Hippocampal formation (tissue), 2 donors: ENCODE measurements around the gene EPS8L2.

Experiments
- DNase-seq, 2 donors: peaks; one replicate each; lab custom pipeline; 2025; lab: John Stamatoyannopoulos, UW

EPS8L2 gene

DNA sequence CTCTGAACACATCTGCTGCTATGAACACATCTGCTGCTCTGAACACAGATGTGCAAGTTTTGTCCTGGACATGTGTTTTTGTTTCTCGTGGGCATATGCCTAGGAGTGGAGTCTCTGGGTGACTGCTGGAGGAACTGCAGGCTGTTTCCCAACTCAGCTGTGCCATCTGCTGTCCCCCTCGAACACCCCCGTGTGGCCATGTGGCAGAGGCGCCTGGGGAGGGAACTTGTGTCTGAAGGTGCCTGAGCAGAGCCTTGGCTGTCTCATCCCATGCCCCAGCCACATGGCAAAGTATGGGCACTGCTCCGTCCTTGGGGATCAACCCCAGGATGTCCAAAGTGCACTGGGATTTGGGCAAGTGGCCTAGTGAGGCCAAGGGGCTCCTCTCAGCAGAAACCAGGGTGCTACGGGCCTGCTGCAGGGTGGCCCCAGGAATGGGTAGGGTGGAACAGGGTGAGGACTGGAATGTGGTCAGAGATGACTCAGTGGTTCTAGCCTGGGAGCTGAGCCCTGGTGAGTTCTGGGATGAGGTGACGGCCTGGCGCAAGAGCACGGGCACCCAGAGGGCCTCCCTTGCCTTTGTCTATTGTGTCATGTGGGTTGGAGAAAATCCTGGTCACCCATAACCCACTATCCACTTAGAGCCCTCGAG, 56.5 kb downstream of the EPS8L2 start:
- DNase-seq = peak; percentile 55 to 57

DNA sequence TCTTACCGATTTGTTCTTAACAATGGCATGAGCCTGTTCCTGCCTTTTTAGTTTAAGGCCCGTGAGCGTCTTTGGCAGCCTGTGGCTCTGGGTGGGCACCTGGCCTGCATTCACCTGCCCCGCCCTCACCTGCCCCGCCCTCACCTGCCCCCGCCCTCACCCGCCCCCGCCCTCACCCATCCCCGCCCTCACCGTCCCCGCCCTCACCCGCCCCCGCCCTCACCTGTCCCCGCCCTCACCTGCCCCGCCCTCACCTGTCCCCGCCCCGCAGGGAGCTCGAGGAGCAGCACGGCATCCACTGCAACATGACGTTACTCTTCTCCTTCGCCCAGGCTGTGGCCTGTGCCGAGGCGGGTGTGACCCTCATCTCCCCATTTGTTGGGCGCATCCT, 57.0 kb downstream of the EPS8L2 start:
- no peak for DNase-seq

DNA sequence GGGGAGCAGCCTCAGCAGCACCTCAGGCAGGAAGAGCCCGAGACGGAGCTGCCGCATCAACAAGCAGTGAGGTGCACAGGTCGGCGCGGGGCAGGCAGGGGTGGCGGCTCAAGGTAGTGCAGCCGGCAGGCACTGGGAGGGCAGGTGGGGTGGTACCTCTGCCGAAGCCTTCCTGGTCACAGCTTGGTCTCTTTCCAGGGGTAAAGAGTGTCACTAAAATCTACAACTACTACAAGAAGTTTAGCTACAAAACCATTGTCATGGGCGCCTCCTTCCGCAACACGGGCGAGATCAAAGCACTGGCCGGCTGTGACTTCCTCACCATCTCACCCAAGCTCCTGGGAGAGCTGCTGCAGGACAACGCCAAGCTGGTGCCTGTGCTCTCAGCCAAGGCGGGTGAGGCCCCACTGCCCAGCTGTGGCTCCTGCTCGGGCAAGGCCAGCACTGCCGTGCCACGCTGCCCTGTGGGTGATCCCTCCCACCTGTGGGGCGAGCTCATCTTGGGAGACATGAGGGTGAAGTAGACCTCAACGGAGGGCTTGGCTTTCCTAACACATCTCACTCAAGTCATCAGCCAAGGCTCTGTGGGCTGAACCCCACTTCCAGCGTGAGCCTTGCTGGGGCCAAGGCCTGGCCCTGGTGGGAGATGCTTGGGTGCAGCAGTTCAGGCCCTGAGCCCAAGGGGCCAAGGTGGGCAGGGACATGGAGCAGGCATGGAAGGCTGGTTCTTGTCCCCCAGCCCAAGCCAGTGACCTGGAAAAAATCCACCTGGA, 57.7 kb downstream of the EPS8L2 start:
- DNase-seq = no peak

DNA sequence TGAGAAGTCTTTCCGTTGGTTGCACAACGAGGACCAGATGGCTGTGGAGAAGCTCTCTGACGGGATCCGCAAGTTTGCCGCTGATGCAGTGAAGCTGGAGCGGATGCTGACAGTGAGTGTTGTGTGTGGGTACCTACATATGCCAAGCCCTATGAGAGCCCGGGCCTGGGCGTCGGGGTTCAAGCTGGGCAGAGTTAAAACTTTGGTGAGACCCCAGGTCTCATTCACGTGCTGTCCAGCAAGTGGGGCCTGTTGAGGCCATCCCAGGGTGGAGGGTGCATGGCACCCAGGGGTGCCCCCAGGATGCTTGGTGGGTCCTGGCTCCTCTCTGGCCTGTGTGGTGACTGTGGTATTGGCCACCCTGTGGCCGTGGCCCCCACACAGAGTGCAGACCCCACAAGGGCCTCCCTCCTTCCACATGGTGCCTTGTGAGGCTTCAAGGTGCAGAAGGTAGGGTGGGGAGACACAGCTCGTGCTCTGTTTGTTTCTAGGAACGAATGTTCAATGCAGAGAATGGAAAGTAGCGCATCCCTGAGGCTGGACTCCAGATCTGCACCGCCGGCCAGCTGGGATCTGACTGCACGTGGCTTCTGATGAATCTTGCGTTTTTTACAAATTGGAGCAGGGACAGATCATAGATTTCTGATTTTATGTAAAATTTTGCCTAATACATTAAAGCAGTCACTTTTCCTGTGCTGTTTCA, 58.4 kb downstream of the EPS8L2 start:
- no peak for DNase-seq

DNA sequence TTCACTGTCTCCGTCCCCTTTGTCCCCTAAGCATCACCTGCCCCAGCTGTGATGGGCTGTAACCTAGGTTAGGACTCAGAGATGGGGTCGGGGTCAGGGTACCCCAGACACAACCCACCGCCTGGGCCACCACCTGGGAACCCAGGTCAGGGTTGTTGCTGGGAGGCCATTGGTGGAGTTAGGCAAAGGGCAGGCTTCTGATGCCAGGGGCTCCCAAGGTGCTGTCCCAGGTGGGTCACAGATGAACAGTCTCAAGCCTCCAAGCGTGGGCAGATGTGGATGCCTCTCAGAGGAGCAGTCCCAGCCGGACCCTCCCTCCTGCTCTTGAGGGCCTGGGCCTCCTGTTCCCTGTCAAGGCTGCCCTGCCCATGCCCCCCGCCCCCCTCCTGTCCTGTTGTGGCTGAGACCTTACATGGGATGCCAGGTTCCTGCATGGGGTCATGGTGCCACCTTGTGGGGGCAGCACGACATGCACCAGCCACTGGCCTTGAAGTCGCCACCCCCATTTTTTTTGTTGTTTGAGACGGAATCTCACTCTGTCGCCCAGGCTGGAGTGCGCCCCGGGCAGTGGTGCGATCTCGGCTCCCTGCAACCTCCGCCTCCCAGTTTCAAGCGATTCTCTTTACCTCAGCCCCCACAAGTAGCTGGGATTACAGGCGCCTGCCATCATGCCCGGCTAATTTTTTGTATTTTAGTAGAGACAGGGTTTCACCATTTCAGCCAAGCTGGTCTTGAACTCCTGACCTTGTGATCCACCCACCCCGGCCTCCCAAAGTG, 59.2 kb downstream of the EPS8L2 start:
- peak; percentile 16 to 47 for DNase-seq

DNA sequence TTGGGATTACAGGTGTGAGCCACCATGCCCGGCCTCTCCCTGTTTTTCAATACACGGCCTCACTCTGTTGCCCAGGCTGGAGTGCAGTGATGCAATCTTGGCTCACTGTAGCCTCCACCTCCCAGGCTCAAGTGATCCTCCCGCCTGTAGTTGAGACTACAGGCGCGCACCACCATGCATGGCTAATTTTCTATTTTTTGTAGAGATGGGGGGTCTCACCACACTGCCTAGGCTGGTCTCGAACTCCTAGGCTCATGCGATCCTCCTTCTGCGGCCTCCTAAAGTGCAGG, 59.7 kb downstream of the EPS8L2 start:
- DNase-seq = no peak

DNA sequence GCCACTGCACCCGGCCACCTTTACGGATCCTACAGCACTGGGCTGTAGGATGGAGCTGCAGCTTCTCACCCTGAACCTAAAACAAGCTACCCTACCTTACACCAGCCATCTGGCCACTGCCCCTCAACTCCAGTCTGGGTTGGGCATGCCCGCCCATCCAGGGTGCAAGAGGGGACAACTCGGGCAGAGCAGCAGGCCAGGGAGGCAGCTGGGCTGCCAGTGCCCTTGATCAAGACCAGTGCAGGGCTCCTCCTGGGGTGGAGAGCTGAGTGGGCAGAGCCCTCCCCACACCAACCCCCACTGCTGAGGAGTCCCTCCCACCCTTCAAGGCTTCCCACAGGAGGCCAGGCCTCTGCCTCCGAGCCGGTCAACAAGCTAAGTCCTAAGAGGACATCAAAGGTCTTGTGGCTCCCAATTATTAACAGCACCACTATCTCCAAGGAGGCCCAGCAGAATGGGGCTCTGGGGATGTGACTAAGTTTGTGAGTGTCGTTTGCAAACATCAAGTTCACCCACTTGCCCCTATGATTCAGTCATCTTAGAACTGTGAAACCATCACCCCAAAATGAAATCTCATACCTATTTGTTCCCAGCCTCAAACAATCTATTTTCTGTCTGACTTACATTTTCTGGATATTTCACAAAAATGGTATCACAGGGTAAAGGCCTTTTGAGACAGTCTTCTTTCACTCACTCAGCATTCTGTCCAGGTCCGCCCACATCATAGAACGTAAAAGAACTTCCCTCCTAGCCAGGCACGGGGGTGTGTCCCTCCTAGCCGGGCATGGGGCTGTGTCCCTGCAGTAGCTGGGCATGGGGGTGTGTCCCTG, 60.3 kb downstream of the EPS8L2 start:
- DNase-seq = no peak

DNA sequence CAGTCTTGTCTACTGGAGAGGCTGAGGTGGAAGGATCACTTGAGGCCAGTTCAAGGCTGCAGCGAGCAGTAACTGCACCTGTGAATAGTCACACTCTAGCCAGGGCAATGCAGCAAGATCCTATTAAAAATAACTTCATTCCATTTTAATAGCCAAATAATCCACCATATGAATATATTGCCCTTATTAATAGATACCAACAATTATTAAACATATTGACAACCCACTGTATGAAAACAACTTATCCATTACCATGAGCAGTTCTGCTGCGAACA, 60.8 kb downstream of the EPS8L2 start:
- no peak for DNase-seq

DNA sequence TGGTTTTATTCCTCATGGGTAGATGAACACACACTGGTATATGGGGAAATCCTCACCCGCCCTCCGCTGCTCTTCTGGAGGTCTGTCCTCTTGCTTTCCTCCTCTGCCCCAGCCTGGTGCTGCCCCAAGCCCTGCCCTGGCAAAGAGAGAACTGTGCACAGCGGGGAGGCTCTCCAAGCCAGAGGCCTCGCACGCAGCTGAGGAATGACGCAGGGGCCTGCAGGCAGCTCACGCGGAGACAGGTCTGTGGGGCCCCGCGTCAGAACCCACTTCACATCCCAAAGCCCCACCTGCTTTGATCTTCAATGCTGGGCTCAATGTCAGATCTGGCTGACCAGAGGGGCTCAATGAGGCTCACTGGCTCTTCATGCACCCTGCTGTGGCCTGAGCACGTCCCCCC, 61.2 kb downstream of the EPS8L2 start:
- no peak for DNase-seq

DNA sequence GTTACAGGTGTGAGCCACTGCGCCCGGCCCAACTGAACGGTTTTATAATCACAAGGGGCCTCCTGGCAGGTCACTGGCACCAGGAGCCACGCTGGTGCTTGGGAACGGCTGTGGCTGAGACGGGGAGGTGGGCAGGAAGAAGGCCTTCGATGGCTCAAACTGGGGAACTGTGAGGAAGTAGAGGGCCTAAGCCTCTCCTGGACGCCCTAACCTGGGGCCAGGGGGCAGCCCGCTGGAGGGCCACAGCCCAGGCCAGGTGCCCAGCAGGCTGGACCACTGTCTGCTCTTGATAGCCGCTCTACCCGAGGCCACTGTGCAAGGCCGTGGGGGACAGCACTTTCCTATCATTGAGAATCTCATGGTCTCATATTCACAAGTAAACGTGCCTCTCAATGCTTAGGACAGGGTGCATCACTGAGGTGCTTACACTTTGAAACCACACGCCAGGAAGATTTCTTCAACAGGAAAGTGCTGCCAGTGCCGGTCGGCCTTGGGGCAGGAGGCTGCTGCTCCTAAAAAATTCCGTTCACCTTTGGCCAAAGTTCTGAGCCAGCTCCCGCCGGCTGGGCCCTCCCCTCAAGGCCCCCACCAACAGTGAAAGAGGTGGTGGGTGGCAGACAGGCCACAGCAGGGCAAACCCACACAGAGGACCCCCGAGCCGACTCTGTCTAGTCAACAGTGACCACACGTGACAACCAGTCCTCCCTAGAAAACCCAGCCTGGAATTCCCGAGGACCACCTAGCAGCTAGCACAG, 64.0 kb downstream of the EPS8L2 start:
- no peak for DNase-seq

DNA sequence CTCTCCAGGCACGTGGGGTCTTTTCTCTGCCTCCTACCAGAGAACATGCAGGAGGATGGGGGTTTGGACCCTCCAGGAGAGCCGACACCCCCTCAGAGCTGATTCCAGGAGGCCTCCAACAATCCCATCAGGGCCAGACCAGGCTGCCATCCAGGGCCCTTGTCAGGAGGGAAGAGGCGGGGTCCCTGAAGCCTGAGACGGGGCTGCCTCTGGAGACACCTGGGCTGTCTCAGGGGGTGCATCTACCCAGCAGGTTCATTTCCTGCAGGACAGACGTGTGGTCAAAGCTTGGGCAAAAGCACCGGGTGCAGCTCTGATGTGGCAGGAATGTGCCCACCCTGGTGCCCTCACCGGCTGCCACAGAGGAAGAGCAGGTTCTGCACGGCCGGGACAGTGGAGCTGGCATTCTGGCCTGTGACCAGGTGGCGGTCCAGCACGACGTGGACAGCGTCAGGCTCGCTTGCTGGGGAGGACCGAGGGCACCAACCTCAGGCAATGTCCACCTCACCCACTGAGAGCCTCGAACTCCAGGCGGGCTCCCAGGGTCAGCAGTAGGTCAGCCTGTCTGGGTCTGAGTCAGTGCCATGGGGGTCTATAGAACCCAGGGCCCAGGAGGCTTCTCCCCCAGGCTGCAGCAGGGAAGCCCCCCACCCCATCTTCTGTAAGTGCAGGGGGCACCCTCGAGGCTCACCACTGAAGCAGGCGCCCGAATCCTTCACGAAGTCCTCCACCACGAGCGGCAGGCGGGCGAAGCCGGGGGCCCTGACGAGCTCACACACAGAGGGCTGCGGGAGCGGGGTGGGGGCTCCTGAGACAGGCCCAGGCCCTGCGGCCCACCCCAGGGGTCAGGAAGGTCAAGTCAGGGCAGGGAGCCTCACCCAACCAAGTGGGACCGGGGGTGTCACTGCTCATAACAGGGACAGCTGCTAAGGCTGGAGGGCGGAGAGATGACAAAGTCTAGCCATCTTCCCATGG, 64.9 kb downstream of the EPS8L2 start:
- DNase-seq = no peak

DNA sequence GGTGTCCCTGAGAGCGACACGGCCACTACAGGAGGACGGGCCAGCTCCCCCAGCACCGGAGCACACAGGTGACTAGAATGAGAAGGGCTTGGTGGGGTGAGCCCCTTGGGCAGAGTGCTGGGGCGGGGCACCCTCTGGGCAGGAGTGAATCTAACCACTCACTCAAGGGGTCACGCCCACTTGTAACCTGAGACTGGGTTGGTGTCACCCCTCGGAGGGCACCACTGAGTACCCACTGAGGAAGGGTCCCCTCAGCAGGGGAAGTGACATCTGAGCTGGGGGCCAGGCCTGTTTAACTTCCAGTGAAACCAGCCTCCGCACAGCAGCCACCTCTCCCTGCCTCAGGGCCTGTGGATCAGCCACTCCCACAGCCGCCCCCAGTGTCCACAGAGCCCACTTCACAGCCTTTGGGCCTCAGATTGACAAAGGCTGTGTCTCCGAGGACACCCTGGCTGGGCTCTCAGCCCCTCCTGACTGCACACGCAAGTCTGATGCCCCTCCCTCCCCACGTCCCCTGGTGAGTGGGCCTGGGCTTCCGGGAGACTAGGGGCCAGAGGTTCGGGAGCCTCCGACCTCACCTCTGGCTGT, 65.7 kb downstream of the EPS8L2 start:
- no peak for DNase-seq

DNA sequence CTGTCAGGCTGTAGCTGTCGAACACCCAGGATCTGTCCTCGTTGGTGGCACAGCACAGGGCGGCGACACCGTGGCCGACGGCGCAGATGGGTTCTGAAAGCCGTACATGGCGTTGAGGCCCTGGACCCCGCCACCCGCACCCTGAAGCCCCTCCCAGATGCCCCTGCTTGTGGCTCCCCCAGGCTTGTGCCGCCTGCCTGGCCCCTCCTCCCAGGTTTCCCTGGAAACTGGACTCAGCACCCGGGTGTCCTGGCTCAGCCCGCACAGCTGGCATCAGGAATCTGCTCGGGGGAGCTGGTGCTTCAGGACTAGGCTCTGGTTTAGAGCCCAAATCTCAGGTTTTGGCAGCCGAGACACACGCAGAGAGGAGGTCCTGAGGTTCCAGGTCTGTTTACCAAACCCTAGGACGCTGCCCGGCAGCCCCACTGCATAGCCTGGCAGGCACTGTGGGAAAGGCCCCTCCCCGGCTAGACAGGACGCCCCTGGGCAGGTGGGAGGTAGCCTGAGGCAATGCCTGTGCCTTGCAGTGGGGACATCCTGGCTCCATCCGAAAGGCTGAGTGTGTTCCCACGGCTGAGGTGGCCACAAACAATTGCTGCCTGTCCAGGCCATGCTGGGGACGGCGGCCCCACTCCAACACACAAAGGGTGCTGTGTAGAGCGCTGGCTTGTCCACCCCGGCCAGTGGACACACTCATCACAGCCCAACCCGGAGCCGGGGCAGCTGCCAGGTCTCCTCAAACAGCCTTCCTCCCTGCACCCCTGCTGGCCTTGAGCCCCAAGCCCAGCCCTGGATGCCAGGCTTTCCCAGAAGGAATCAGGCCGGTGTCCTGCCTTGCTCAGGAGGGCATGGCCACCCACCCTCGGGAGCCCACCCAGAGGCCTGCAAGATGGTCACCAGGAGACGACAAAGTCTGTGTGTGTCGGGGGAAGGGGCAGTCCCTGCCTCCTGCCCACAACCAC, 66.7 kb downstream of the EPS8L2 start:
- peak; percentile 86 to 89 for DNase-seq

DNA sequence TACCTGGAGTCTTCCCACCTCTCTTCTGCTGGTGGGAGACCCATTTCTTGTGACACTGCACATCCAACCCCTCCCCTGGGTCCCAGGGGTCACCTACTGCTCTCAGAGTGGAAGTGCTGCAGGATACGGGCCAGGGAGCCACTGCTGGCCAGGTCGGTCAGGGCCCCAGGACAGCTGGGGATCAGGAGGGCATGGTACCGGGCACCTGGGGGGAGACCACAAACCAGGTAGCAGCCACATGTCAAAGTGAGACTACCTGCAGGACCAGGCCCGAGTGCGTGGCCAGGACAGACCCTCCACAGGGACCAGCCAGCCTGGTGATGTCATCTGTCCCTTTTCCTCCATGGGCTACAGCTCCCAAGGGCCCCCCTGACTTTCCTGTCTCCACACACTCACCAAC, 67.4 kb downstream of the EPS8L2 start:
- no peak for DNase-seq

DNA sequence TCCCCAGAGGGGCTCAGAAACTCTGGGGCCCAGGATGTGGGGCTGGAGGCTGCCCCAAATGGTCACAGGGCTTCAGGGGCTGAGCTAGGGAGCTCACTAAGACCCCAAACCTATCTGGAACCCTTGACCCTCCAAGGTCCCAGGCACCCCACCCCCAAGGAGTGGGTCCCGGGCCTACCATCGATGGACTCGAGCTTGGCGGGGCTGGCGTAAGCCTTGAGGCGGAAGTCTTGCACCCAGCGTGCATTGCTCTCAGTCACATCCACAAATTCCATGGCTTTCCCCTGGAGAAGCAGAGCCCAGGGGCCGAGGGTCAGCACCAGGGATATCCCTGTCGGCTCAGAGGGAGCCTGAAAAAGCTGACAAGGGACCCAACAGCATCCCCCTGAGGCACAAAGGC, 67.8 kb downstream of the EPS8L2 start:
- no peak for DNase-seq

DNA sequence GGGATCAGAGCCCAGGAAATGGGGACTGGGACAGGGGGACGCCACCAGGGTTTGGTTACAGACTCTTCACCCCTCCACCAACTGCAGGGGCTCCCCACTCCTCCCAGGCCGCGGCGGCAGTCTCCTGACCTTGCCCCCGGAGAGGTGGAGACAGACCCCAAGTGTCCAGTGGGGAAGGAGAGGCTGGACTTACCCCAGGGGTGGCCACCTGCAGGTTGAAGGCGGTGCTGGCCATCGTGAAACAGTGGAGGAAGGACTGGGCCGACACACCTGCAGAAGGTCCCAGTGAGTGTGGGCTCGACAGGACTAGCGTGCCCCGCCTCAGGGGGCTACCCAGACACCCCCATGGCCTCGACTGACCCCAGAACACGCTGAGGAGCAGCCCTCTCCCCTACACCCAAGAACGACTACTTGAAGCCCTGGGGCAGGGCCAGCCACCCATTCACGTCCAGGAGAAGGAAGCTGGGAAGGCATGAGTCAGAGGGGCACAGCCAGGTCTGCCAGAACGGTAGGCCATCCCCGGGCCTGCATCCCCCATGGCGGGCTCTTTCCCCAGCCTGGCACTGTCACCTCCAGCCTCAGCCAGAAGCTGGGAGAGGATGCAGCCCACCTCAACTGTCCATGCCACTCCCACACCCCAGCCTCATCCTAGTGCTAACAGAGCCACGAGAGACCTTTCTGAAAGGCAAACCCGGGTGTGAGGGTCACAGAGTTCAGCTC, 69.0 kb downstream of the EPS8L2 start:
- no peak for DNase-seq

DNA sequence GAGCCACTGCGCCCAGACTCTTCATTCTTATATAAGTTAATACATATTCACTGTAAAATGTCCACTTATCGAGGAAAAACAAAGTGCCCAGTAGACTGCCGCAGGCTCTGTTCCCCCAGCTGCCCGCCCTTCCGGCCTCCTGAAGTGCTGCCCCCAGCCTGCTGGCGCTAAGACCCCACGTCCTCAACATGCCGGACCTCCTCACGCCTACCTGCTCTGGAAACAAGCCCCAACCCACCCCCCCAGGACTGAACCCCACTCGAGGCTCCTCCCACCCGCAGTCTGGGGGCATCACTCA, 70.2 kb downstream of the EPS8L2 start:
- no peak for DNase-seq
